SK-N-MC (cell line): ENCODE measurements around the gene CHRNA1.
A peak's percentile ranks its signal among the peaks of the same experiment; 100 is the strongest.

Experiments
- DNase-seq: peaks from one replicate; pipeline ENCODE4 v3.0.0-alpha.2; 2011; ENCODE audit warnings: low read depth, low spot score
- H3K27ac ChIP-seq: fragments of 200-600 bp; sonication (generic); 2 replicates; pipeline ENCODE4 v1.5.1; 2016; ENCODE audit warnings: mixed run types
- H3K36me3 ChIP-seq: fragments of 200-600 bp; sonication (generic); 2 replicates; pipeline ENCODE4 v1.6.1; 2017; ENCODE audit warnings: antibody characterized with exemption, low read length, mixed read lengths; ENCODE audit not compliant: insufficient read depth
- H3K4me3 ChIP-seq: fragments of 200-600 bp; sonication (generic); 2 replicates; pipeline ENCODE4 v1.5.1; 2016
- H3K9ac ChIP-seq: fragments of 200-600 bp; sonication (generic); 2 replicates; pipeline ENCODE4 v1.8.0; 2017; ENCODE audit warnings: mixed run types, mixed read lengths; ENCODE audit not compliant: insufficient read length
- H3K9me3 ChIP-seq: fragments of 200-600 bp; sonication (generic); 2 replicates; pipeline ENCODE4 v1.6.1; 2017; ENCODE audit warnings: low read depth, mild to moderate bottlenecking, antibody characterized with exemption, low read length, moderate library complexity, mixed read lengths
- EZH2 ChIP-seq: fragments of 200-600 bp; sonication (generic); IDR thresholded peaks from one replicate; pipeline ENCODE4 v1.6.1; 2017; ENCODE audit warnings: antibody characterized with exemption
- FOXP2 ChIP-seq: optimal IDR thresholded peaks from 2 replicates; pipeline ENCODE3; 2011; ENCODE audit warnings: mild to moderate bottlenecking, moderate library complexity; ENCODE audit not compliant: insufficient read depth; ENCODE audit errors: extremely low read length, control extremely low read depth
- POLR2AphosphoS5 ChIP-seq: IDR thresholded peaks from 2 replicates; pipeline ENCODE4 v1.6.1; 2012; ENCODE audit warnings: mild to moderate bottlenecking, low read depth, low read length, borderline replicate concordance

CHRNA1 gene

DNA sequence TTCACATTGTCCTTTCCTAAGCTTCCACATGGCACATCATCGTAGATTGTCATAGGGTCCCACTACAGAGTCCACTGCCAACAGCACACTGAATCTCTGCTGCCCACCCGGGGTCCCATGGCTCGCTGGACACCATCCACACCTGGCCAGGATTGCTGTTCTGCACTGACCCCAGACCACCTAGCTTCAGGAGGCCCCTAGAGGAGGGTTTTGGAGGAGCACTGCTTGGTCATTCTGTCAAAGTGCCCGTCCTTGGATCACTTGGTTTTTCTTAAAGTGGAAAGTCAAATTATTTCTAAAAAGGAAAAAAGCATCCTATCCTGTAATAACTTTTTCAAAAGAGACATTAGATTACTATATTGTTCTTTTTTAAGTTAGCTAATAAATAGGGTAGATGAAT lies 59.0 kb downstream of the CHRNA1 start:
- no peak for TF ChIP-seq POLR2AphosphoS5
- TF ChIP-seq FOXP2 = no peak
- no peak for TF ChIP-seq EZH2
- Histone ChIP-seq H3K9ac (no peak overlapping the region), H3K27ac (no peak overlapping the region), H3K36me3 (no peaks in the 10 kb centered on the region), H3K9me3 (no peaks in the 10 kb centered on the region), H3K4me3 (no peak overlapping the region)
- DNase-seq = no peak

DNA sequence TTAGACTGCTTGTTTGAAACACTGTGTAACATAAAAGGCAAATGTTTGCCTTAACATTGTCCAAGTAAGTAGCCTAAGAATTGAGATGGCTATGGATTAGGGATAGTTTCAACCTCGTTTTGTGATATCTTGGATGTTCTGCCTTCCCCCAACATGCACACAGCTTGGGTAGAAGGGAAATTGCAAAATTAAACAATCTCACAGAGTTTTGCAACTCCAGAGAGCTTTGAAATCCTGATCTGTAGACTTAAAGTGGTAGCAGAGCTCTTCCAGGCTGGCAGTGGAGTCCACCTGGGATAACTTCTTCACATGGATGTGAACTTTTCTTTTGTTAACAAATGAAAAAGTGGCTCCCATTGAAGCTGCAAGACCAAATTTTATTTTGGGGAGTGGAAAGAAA lies 59.6 kb downstream of the CHRNA1 start:
- Histone ChIP-seq H3K9me3 (no peaks in the 10 kb centered on the region), H3K27ac (no peak overlapping the region), H3K4me3 (no peak overlapping the region), H3K9ac (no peak overlapping the region), H3K36me3 (no peaks in the 10 kb centered on the region)
- no peak for DNase-seq
- TF ChIP-seq EZH2 = no peak
- TF ChIP-seq POLR2AphosphoS5 = no peak

DNA sequence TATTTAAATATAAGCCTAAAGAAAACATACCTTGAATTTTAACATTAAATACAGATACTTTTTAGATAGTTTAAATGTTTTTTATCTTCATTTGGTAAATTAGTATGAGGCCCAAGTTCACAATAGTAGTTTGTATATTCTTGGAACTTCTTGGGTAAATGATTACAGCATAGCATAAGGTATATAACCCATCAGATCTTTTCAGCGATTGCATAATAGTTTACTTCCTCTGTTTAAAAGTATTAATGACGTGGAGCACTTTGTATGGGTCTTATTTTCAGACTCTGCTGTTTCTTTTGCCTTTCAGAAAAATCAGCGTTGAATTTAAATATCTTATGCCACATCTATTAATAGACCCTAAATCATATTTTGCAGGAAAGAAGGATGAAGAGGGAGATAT lies 60.2 kb downstream of the CHRNA1 start:
- H3K4me3 ChIP-seq = no peak overlapping the region
- no peak overlapping the region for H3K9ac ChIP-seq
- TF ChIP-seq POLR2AphosphoS5 = no peak
- no peak for TF ChIP-seq EZH2
- no peak for TF ChIP-seq FOXP2
- H3K36me3 ChIP-seq = no peaks in the 10 kb centered on the region
- no peak for DNase-seq
- H3K27ac ChIP-seq = no peak overlapping the region
- H3K9me3 ChIP-seq = no peaks in the 10 kb centered on the region

DNA sequence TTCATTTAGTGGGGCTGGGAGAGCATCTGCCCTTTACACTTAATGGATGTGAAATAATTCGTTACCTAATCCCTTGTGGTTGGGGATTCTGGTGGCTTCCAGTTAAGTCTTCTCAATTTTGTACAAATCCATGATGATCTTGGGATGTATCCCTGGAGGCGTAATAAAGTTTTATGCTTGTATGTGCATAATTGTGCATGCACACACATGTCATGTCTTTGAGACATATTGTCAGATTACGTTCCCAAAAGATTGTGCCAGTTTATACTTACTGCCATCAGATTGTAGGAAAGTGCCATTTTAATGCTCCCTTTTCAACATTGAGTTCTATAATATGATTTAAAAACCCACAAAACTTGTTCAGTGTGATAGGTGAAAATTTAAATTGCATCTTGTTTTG lies 60.8 kb downstream of the CHRNA1 start:
- no peak for DNase-seq
- Histone ChIP-seq H3K27ac (no peak overlapping the region), H3K36me3 (no peaks in the 10 kb centered on the region), H3K4me3 (no peak overlapping the region), H3K9me3 (no peaks in the 10 kb centered on the region), H3K9ac (no peak overlapping the region)
- no peak for TF ChIP-seq FOXP2
- no peak for TF ChIP-seq EZH2
- TF ChIP-seq POLR2AphosphoS5 = no peak

DNA sequence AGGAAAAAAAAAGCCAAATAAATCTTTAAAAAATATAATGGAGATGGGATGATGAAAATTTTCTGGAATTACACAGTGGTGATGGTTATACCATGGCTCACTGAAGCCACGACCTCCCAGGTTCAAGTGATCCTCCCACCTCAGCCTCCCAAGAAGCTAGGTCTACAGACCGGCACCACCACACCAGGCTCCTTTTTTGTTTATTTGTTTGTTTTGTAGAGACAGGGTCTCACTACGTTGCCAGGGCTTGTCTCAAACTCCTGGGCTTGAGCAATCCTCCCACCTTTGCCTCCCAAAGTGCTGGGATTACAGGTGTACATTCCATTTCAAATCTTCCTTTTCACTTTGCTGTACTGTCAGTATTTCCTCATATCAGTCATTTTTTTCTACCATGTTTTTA lies 61.7 kb downstream of the CHRNA1 start:
- no peak overlapping the region for H3K4me3 ChIP-seq
- no peaks in the 10 kb centered on the region for H3K9me3 ChIP-seq
- DNase-seq = no peak
- no peaks in the 10 kb centered on the region for H3K36me3 ChIP-seq
- H3K9ac ChIP-seq = no peak overlapping the region
- no peak for TF ChIP-seq EZH2
- TF ChIP-seq FOXP2 = no peak
- no peak for TF ChIP-seq POLR2AphosphoS5
- H3K27ac ChIP-seq = no peak overlapping the region

DNA sequence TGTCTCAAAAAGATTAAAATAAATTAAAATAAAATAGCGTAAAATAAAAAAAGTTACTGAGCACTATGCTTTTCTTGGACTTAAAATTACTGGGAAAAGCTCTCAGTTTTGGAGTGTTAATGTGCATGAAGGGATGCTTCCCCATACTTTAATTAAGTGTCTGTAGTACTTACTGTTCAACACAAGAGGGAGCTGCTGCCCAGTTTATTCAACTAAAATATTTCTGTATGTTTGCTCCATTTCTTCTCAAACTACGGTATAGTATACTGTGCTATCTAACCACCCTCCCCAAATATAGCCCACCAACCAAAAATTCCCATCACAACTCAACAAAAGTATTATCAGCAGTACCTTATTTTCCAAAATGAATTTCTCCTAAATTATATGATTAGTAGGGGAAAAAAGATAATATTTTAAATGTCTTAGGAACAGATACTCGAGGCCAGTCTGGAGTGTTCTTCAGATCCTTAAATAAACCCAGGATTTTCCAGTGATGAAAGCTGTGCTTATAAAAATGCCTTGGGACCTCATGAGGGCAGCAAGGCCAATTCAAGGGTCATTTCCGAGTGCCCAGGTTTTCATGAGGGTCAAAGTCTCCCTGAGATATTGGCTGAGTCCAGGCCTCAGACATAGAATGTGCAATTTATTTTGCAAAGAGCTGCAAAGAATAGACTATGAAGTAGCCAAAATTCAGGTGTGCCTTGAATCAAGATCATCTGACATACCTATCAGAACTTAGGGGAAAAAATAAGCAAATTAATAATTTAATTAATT lies 64.1 kb downstream of the CHRNA1 start:
- Histone ChIP-seq H3K27ac (no peak overlapping the region), H3K9me3 (no peaks in the 10 kb centered on the region), H3K4me3 (no peak overlapping the region), H3K9ac (no peak overlapping the region), H3K36me3 (no peaks in the 10 kb centered on the region)
- peak; percentile 53 for DNase-seq
- TF ChIP-seq EZH2 = no peak
- no peak for TF ChIP-seq POLR2AphosphoS5
- no peak for TF ChIP-seq FOXP2
